Right lobe of liver (tissue), 6 donors: ENCODE measurements around the gene NMNAT2. TPM values are rescaled to one million over a fixed set of nuclear protein-coding genes. Genes with fewer than 3 reads are reported as not detected.

Source experiments
- ATAC-seq, 4 donors: fragments of 200-7000 bp; cut with Tn5 transposase; one replicate each; pipeline ENCODE4 v1.9.1; 2020; ENCODE audit warnings: mild to moderate bottlenecking in 4 of 4, moderate library complexity in 4 of 4
- DNase-seq, 3 donors: peaks; one replicate each; pipeline ENCODE4 v3.0.0-alpha.2; 2020
- H3K27ac ChIP-seq, 3 donors: fragments of 200-600 bp; one replicate each; pipeline ENCODE4 v1.8.0; 2022
- H3K27me3 ChIP-seq, 2 donors: fragments of 200-600 bp; one replicate each; pipeline ENCODE4 v1.8.0; 2022
- H3K36me3 ChIP-seq, 4 donors: fragments of 200-600 bp; sonication (generic) in 1 of 4; one replicate each; pipeline versions ENCODE4 v1.5.1 to v1.8.0; 2017 to 2022; ENCODE audit warnings: control low read depth in 1 of 4
- H3K4me1 ChIP-seq, 4 donors: fragments of 200-600 bp; sonication (generic) in 1 of 4; one replicate each; pipeline versions ENCODE4 v1.5.1 to v1.8.0; 2017 to 2022; ENCODE audit warnings: control low read depth in 1 of 4
- H3K4me3 ChIP-seq, 3 donors: fragments of 200-600 bp; one replicate each; pipeline ENCODE4 v1.8.0; 2022
- H3K9me3 ChIP-seq, 4 donors: fragments of 200-600 bp; sonication (generic) in 1 of 4; one replicate each; pipeline versions ENCODE4 v1.5.1 to v1.8.0; 2017 to 2022; ENCODE audit warnings: control low read depth in 1 of 4
- POLR2A ChIP-seq: fragments of 450-650 bp; IDR thresholded peaks from one replicate; pipeline ENCODE4 v1.6.1; 2017; ENCODE audit warnings: antibody characterized with exemption, mild to moderate bottlenecking
- WGBS: methylation state at CpG from one replicate; pipeline ENCODE4 v1.1.6; 2018; ENCODE audit warnings: low coverage, low lambda C conversion rate; ENCODE audit not compliant: insufficient coverage; ENCODE audit errors: missing lambda C conversion rate; 5-methylcytosine and 5-hydroxymethylcytosine counted together
- intact Hi-C, 2 donors: fragments of 100-400 bp; cut with DNase I; formaldehyde crosslinking; loops; one replicate each; pipeline versions ENCODE4 v1.11.2 to v1.14.1; 2022
- total RNA-seq, 6 experiments: library from RNA; depleted of rRNA in 2 of 6; stranded (reverse); fragments of >200 nt in 2 of 6; fragmentation: NEBNext Ultra II Directional in 3 of 6; extraction: Animal tissue kit (Norgen Biotek cat#: 25700) in 3 of 6; gene quantifications; one replicate each; pipeline versions ENCODE4 v1.1.0 to v1.2.4, GENCODE V29; 2016 to 2023
- TF ChIP-seq, protein P1 (sequence below), 4 donors: fragments of 200-600 bp in 3 of 4; fragments of 450-650 bp in 1 of 4; IDR thresholded peaks; one replicate each; pipeline versions ENCODE4 v1.5.1 to v1.8.0; 2016 to 2022; ENCODE audit warnings: antibody characterized with exemption in 4 of 4, mild to moderate bottlenecking in 2 of 4
- donor health status: DM: no; HTN: yes; CAD: no.
- donor health status: DM: no; HTN: no; CAD: no.
- donor health status: DM: no; HTN: no; CAD: no.
- donor health status: DM: no; HTN: yes; CAD: no.
- donor health status: DM: no; HTN: yes; CAD: no.

The NMNAT2 gene
- total RNA-seq, 6 experiments from 2014 or later: 0.06 to 0.07 (median 0.06) TPM; not detected in 3

DNA sequence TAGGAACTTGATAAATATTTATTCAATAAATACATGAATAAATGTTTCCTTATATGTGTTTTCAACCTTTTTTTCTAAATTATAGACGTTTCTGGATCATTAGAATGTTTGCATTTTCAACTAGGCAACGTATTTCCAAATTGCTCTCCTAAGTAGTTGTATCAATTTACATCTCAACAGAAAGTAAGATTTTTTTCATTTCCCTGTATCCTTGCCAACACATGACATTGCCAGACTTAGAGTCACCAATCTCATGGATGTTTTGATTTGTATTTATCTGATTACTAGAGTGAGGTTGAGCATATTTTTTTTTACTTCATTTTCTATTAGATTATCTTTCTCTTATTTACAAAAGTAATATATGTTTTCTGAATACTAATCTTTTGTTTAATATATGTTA, 31.9 kb upstream of the NMNAT2 start:
- Histone ChIP-seq H3K27ac (no peak overlapping the region), H3K4me1 (no peaks in the 10 kb centered on the region), H3K9me3 (no peaks in the 10 kb centered on the region), H3K27me3 (no peaks in the 10 kb centered on the region), H3K36me3 (no peaks in the 10 kb centered on the region), H3K4me3 (no peak overlapping the region)
- intact Hi-C loops: no loop called here
- DNase-seq (no peak), ATAC-seq (no peak)
- WGBS: 29% methylated on average over 2 of the region's 2 CpGs
- TF ChIP-seq, protein P1, sequence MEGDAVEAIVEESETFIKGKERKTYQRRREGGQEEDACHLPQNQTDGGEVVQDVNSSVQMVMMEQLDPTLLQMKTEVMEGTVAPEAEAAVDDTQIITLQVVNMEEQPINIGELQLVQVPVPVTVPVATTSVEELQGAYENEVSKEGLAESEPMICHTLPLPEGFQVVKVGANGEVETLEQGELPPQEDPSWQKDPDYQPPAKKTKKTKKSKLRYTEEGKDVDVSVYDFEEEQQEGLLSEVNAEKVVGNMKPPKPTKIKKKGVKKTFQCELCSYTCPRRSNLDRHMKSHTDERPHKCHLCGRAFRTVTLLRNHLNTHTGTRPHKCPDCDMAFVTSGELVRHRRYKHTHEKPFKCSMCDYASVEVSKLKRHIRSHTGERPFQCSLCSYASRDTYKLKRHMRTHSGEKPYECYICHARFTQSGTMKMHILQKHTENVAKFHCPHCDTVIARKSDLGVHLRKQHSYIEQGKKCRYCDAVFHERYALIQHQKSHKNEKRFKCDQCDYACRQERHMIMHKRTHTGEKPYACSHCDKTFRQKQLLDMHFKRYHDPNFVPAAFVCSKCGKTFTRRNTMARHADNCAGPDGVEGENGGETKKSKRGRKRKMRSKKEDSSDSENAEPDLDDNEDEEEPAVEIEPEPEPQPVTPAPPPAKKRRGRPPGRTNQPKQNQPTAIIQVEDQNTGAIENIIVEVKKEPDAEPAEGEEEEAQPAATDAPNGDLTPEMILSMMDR (IDR thresholded peaks at IDR 0.05): no peak
- TF ChIP-seq POLR2A: no peak

DNA sequence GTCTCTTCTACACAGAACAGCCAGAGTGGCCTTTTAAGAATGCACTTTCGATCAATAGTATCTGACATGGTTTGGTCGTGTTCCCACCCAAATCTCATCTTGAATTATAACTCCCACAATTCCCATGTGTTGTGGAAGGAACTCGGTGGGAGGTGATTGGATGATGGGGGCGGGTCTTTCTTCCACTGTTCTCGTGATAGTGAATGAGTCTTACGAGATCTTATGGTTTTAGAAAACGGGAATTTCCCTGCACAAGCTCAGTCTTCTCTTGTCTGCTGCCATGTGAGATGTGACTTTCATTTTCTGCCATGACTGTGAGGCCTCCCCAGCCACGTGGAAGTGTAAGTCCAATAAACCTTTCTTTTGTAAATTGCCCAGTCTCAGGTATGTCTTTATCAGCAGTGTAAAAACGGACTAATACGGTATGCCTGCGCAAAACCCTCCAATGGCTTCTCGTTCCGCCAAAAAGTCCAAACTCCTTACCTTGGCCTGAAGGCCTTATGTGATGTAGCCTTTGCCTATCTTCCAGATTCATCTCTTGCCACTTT, 31.1 kb upstream of the NMNAT2 start:
- 73% methylated on average over 7 of the region's 13 CpGs for WGBS
- no peak for DNase-seq
- H3K27me3 ChIP-seq: no peaks in the 10 kb centered on the region
- no peaks in the 10 kb centered on the region for H3K36me3 ChIP-seq
- intact Hi-C loops: no loop called here
- no peaks in the 10 kb centered on the region for H3K9me3 ChIP-seq
- ATAC-seq: no peak
- no peak overlapping the region for H3K27ac ChIP-seq
- no peak for TF ChIP-seq POLR2A
- TF ChIP-seq, protein P1 (IDR thresholded peaks at IDR 0.05): no peak
- H3K4me3 ChIP-seq: no peak overlapping the region
- H3K4me1 ChIP-seq: no peaks in the 10 kb centered on the region

DNA sequence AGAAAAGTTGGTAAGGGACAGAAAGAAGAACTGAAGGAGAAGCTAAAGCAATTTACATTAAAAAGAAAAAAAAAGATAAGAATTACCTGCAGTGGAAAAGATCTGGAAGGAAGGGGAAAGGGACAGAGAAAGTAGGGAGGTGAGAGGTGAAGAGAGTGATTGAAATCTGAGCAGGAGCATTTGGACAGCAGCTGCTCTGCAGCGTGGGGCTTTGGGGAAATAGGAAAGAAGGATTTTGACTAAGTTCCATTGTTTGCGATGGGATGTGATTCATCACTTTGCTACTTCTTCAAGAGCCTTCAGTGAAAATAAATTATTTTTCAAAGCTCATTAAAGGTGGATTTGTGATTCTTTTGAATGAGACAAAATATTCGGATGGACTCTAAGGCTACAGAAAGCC, 26.1 kb upstream of the NMNAT2 start:
- Histone ChIP-seq H3K36me3 (no peaks in the 10 kb centered on the region), H3K4me3 (no peak overlapping the region), H3K27ac (no peak overlapping the region), H3K27me3 (no peaks in the 10 kb centered on the region), H3K9me3 (no peaks in the 10 kb centered on the region), H3K4me1 (no peaks in the 10 kb centered on the region)
- TF ChIP-seq, protein P1 (IDR thresholded peaks at IDR 0.05): no peak
- TF ChIP-seq POLR2A: no peak
- intact Hi-C loops: no loop called here
- ATAC-seq: no peak
- WGBS: 57% methylated on average over 3 of the region's 3 CpGs
- DNase-seq: no peak

DNA sequence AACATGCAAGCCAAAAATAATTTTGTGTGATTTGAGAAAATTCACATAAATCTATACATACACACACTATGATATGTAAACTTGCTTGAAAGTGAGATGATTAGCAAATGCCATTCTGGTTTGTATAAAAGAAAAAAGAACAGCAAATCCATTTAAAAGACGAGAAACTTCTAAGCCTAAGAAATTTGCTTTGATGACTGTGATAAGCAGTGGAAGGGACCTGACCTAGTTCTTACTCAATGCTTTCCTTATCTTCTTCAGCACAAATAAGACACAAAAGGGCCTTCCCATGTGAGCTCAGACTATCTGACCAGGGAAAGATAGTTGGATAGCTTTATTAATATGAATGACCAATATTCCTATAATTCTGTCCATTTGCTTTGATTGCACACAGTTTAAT, 25.3 kb upstream of the NMNAT2 start:
- H3K4me3 ChIP-seq: no peak overlapping the region
- intact Hi-C loops: no loop called here
- no peak for TF ChIP-seq POLR2A
- TF ChIP-seq, protein P1 (IDR thresholded peaks at IDR 0.05): no peak
- whole genome bisulfite sequencing: 52% methylated on average over 1 of the region's 1 CpG
- H3K27ac ChIP-seq: no peak overlapping the region
- H3K9me3 ChIP-seq: no peaks in the 10 kb centered on the region
- no peaks in the 10 kb centered on the region for H3K4me1 ChIP-seq
- DNase-seq: no peak
- H3K36me3 ChIP-seq: no peaks in the 10 kb centered on the region
- no peak for ATAC-seq
- H3K27me3 ChIP-seq: no peaks in the 10 kb centered on the region

DNA sequence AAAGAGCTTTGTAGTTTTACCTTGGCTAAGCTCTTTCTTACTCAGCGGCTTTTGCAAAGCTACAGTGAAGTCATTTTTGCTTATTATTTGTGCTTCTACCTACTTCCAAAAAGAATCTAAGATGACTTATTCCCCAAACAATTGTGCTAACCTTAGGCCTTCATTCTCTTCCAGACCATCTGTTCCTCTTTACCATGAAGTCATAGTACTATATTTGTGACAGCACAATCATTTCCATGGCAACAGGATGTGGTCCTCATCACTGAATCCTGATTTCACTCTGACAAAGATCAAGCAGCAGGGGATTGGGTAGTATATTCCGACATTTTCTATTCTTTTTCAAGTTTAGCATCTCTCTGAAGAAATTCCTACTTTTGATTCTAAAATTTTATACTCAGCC, 24.8 kb upstream of the NMNAT2 start:
- Histone ChIP-seq H3K27me3 (no peaks in the 10 kb centered on the region), H3K4me1 (no peaks in the 10 kb centered on the region), H3K36me3 (no peaks in the 10 kb centered on the region), H3K9me3 (no peaks in the 10 kb centered on the region), H3K27ac (no peak overlapping the region), H3K4me3 (no peak overlapping the region)
- TF ChIP-seq, protein P1 (IDR thresholded peaks at IDR 0.05): no peak
- no peak for TF ChIP-seq POLR2A
- DNase-seq (no peak), ATAC-seq (no peak)
- intact Hi-C loops: no loop called here
- WGBS: 94% methylated on average over 2 of the region's 2 CpGs
